GM06990 (cell line): ENCODE measurements around the gene DENND5A.

Experiments used
- DNase-seq: peaks from one replicate; pipeline ENCODE4 v3.0.0-alpha.2; 2011; ENCODE audit not compliant: insufficient read length; ENCODE audit errors: extremely low read depth
- H3K27me3 ChIP-seq: replicated peaks from 2 replicates; pipeline ENCODE4 v1.6.0; 2011; ENCODE audit warnings: low read length; ENCODE audit not compliant: control insufficient read depth, insufficient read depth
- H3K36me3 ChIP-seq: 2 replicates; pipeline ENCODE4 v1.5.1; 2011; ENCODE audit warnings: low read length; ENCODE audit not compliant: control insufficient read depth, insufficient read depth
- H3K4me3 ChIP-seq: replicated peaks from 2 replicates; pipeline ENCODE4 v1.5.1; 2011; ENCODE audit warnings: low read depth, mild to moderate bottlenecking, control low read depth, low read length
- CTCF ChIP-seq: IDR thresholded peaks from 2 replicates; pipeline ENCODE4 v1.5.1; 2011; ENCODE audit warnings: low read length, control low read depth, mild to moderate bottlenecking, inconsistent platforms; ENCODE audit not compliant: insufficient read depth, poor library complexity, severe bottlenecking

DENND5A gene

DNA sequence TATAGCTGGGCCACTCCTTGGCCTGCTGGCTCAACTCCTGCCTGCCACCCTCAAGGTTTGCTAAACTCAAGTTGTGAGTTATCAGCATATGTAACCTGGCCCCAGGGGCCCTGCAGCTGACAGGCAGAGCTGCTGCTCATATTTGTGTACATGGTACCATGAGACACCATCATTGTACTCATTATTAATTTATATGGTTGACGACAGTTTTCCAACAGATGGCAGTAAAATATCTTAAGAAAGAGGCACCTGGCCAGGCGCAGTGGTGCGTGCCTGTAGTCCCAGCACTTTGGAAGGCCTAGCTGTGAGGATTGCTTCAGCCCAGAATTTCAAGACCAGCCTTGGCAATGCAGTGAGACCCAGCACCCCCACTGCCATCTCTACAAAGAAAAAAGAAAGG is 11.4 kb upstream of the DENND5A start:
- no peak overlapping the region for H3K4me3 ChIP-seq
- DNase-seq: no peak
- no peaks in the 10 kb centered on the region for H3K36me3 ChIP-seq
- H3K27me3 ChIP-seq: no peaks in the 10 kb centered on the region
- TF ChIP-seq CTCF: no peak

DNA sequence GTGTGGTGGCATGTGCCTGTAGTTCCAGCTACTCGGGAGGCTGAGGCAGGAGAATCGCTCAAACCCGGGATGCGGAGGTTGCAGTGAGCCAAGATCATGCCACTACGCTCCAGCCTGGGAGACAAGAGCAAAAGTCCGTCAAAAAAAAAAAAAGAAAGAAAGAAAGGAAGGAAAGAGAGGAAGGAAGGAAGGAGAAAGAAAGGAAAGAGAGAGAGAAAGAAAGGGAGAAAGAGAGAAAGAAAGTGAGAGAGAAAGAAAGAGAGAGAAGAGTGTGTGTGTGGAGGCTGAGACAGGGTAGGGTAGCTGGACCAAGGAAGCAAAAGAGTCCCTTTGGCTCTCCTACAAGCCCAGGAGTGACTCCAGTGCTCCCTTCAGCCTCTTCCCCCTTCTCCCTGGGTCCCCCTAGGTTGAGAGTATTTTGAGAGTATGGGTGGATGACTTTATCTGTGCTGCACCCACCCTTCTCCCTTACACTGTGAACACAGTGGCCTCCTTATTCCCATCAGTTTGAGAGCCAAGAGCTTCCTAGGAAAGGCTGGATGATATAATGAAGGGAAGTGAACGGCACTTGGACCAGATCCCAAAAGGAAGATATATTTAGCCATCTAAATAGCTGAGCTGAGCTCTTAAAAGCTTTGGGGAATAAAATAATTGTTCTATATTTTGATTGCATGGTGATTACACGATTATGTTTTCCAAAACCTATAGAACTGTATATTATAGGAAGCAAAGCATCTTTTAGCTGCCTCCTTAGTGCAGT is 9.5 kb upstream of the DENND5A start:
- H3K27me3 ChIP-seq: no peaks in the 10 kb centered on the region

DNA sequence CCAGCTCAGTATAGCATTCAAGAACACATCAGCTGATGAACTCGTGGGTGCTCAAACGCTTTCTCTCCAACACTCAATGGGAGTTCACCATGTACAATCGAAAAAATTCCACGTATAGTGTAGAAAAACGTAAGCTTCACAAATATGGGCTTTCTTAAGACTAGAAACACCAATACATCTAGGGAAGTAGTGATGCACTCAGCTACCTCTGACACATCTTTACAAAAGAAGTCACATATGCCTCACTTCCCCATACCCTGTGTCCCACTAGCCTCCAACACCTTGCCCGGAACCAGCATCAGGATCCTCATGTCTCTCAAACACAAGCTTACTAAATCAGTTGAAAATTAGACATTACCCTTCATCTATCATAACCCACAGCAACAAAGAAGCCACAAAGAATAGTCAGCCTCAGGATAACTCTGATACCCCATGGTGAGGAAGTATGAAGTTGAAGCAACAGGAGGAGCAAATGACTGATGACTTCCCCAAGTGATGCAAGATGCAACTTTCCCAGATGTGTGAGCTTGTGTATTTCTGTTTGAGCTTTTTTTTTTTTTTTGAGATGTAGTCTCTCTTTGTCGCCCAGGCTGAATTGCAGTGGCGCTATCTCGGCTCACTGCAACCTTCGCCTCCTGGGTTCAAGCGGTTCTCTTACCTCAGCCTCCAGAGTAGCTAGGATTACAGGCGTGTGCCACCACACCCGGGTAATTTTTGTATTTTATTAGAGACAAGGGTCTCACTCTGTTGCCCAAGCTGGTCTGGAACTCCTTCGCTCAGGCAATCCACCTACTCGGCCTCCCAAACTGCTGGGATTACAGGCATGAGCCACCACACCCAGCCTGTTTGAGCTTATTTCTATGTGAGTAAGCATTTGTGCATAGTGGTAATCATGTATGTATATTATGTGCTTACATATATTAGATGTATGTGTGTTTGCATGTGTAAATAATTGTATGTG is 8.5 kb upstream of the DENND5A start:
- H3K36me3 ChIP-seq: no peaks in the 10 kb centered on the region
- H3K4me3 ChIP-seq: no peak overlapping the region
- no peak for DNase-seq
- no peak for TF ChIP-seq CTCF
- no peaks in the 10 kb centered on the region for H3K27me3 ChIP-seq

More for the DNA sequence above, 9.5 kb upstream of the DENND5A start:
- TF ChIP-seq CTCF: no peak
- no peak overlapping the region for H3K4me3 ChIP-seq
- no peaks in the 10 kb centered on the region for H3K36me3 ChIP-seq
- no peak for DNase-seq

GRCh38 chr11:9269492-9270013 is 4.4 kb upstream of the DENND5A start:
- TF ChIP-seq CTCF: no peak
- H3K27me3 ChIP-seq: no peaks in the 10 kb centered on the region
- no peak for DNase-seq
- H3K4me3 ChIP-seq: no peak overlapping the region
- no peaks in the 10 kb centered on the region for H3K36me3 ChIP-seq

DNA sequence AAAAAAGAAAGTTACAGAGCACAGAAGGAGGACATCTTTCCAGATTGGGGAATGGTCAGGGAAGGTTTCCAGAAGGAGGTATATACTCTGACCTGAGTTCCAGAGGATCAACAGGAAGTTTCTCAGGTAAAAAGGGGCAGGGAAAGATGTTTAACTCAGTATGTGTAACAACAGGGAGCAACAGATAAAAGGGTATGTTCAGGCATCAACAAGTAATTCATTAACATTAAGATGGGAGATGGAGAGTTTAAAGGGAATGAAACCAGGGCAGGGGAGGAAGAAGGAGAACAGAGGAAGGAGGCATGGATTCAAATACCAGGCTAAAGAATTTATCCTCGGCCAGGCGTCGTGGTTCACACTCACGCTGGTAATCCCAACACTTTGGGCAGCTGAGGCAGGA is 2.5 kb upstream of the DENND5A start:
- no peak for DNase-seq
- Histone ChIP-seq H3K27me3 (no peaks in the 10 kb centered on the region), H3K36me3 (no peaks in the 10 kb centered on the region), H3K4me3 (no peak overlapping the region)
- no peak for TF ChIP-seq CTCF
